Calu3 (cell line): ENCODE measurements around the gene CPNE5. TPM values are rescaled to one million over a fixed set of nuclear protein-coding genes. Genes with fewer than 3 reads are reported as not detected.

Experiments used
- BruUV-seq: library from RNA; stranded (reverse); fragments of 400-500 nt; replicated peaks from 2 replicates; lab custom pipeline; 2021; lab: Mats Ljungman, UMichigan
- CTCF ChIA-PET: fragments of 300-600 bp; sonication (Branson Sonifier 250); formaldehyde crosslinking; loops from one replicate; lab custom pipeline; 2022; ENCODE audit warnings: antibody characterized with exemption; lab: Charles Lee
- DNase-seq: peaks from one replicate; pipeline ENCODE4 v3.0.0; 2022
- H3K27ac Mint-ChIP-seq: one replicate; pipeline ENCODE4 v1.8.0; 2022; ENCODE audit warnings: mixed read lengths; ENCODE audit not compliant: unreplicated experiment
- H3K27me3 Mint-ChIP-seq: one replicate; pipeline ENCODE4 v1.8.0; 2022; ENCODE audit warnings: mixed read lengths; ENCODE audit not compliant: unreplicated experiment
- H3K36me3 Mint-ChIP-seq: one replicate; pipeline ENCODE4 v1.8.0; 2022; ENCODE audit warnings: mild to moderate bottlenecking, moderate library complexity, mixed read lengths; ENCODE audit not compliant: insufficient read depth, unreplicated experiment
- H3K4me1 Mint-ChIP-seq: one replicate; pipeline ENCODE4 v1.8.0; 2022; ENCODE audit warnings: mild to moderate bottlenecking, low read depth, mixed read lengths; ENCODE audit not compliant: unreplicated experiment
- H3K4me3 Mint-ChIP-seq: one replicate; pipeline ENCODE4 v1.8.0; 2022; ENCODE audit warnings: mild to moderate bottlenecking, low read depth, moderate library complexity, mixed read lengths; ENCODE audit not compliant: unreplicated experiment
- H3K9me3 Mint-ChIP-seq: one replicate; pipeline ENCODE4 v1.8.0; 2022; ENCODE audit warnings: low read depth, mixed read lengths; ENCODE audit not compliant: unreplicated experiment
- intact Hi-C: fragments of 100-400 bp; cut with micrococcal nuclease; formaldehyde crosslinking; loops from one replicate; pipeline ENCODE4 v1.10.0; 2022; ENCODE audit not compliant: unreplicated experiment
- total RNA-seq: library from RNA; stranded (reverse); gene quantifications from 2 replicates; pipeline ENCODE4 v1.2.3, GENCODE V29; 2022
- TF ChIP-seq, protein P1 (sequence below): fragments of 200-600 bp; IDR thresholded peaks from one replicate; pipeline ENCODE4 v1.8.0; 2022; ENCODE audit warnings: antibody characterized with exemption; ENCODE audit not compliant: unreplicated experiment

CPNE5 gene
- total RNA-seq, 1 experiment from 2014 or later: not detected

GRCh38 chr6:36697481-36697903, 141.8 kb downstream of the CPNE5 start, which contains the start of gene RAB44:
TSS of gene RAB44 (plus strand) at chr6:36697826. CDS start at chr6:36704236, 6,410 bp downstream.
- TF ChIP-seq, protein P1, sequence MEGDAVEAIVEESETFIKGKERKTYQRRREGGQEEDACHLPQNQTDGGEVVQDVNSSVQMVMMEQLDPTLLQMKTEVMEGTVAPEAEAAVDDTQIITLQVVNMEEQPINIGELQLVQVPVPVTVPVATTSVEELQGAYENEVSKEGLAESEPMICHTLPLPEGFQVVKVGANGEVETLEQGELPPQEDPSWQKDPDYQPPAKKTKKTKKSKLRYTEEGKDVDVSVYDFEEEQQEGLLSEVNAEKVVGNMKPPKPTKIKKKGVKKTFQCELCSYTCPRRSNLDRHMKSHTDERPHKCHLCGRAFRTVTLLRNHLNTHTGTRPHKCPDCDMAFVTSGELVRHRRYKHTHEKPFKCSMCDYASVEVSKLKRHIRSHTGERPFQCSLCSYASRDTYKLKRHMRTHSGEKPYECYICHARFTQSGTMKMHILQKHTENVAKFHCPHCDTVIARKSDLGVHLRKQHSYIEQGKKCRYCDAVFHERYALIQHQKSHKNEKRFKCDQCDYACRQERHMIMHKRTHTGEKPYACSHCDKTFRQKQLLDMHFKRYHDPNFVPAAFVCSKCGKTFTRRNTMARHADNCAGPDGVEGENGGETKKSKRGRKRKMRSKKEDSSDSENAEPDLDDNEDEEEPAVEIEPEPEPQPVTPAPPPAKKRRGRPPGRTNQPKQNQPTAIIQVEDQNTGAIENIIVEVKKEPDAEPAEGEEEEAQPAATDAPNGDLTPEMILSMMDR: no peak
- CTCF ChIA-PET: no interaction called here
- H3K36me3 Mint-ChIP-seq: no peaks in the 10 kb centered on the region
- H3K27me3 Mint-ChIP-seq: peaks cover 14% of the 10 kb centered on the region
- no peak for DNase-seq
- BruUV-seq: no TSS peak
- H3K4me3 Mint-ChIP-seq: no peak within 1 kb of the TSS
- no peaks in the 10 kb centered on the region for H3K9me3 Mint-ChIP-seq
- intact Hi-C loops: no loop called here
- H3K4me1 Mint-ChIP-seq: peaks cover 11% of the 10 kb centered on the region
- H3K27ac Mint-ChIP-seq: no peak within 1 kb of the TSS

DNA sequence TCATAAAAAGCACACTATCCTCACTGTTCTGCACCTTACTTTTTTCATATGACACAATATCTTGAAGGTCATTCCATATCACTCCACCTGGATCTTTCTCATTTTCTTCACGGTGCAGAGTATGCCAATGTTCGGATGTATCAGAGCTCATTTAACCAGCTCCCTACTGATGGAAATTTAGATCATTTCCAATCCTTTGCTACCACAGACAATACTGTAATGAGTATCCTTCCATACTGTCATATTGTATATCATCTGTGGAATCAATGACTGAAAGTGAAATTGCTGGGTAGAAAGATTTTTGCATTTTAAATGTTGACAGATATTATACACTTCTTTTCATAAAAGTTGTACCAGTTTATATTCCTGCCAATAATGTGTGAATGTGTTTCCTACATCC, 143.8 kb downstream of the CPNE5 start:
- intact Hi-C loops: no loop called here
- no peaks in the 10 kb centered on the region for H3K36me3 Mint-ChIP-seq
- no peak for DNase-seq
- H3K4me3 Mint-ChIP-seq: no peak overlapping the region
- no TSS peak for BruUV-seq
- CTCF ChIA-PET: no interaction called here
- H3K27ac Mint-ChIP-seq: no peak overlapping the region
- H3K4me1 Mint-ChIP-seq: no peaks in the 10 kb centered on the region
- TF ChIP-seq, protein P1: no peak
- H3K9me3 Mint-ChIP-seq: no peaks in the 10 kb centered on the region
- peaks cover 14% of the 10 kb centered on the region for H3K27me3 Mint-ChIP-seq

- H3K9me3 Mint-ChIP-seq: no peaks in the 10 kb centered on the region
- BruUV-seq: no TSS peak
- H3K4me3 Mint-ChIP-seq: no peak overlapping the region
- no peak overlapping the region for H3K27ac Mint-ChIP-seq
- no peaks in the 10 kb centered on the region for H3K36me3 Mint-ChIP-seq
- CTCF ChIA-PET: interaction anchor here (0.6 kb wide), 1 partner anchor 57 kb away, joined by 3 read pairs; no protein-coding TSS in a partner anchor
- TF ChIP-seq, protein P1: no peak
- intact Hi-C loops: no loop called here
- DNase-seq: no peak
- peaks cover 14% of the 10 kb centered on the region for H3K27me3 Mint-ChIP-seq
- H3K4me1 Mint-ChIP-seq: no peaks in the 10 kb centered on the region
Measured at GRCh38 chr6:36694616-36695015, 144.6 kb downstream of the CPNE5 start.

DNA sequence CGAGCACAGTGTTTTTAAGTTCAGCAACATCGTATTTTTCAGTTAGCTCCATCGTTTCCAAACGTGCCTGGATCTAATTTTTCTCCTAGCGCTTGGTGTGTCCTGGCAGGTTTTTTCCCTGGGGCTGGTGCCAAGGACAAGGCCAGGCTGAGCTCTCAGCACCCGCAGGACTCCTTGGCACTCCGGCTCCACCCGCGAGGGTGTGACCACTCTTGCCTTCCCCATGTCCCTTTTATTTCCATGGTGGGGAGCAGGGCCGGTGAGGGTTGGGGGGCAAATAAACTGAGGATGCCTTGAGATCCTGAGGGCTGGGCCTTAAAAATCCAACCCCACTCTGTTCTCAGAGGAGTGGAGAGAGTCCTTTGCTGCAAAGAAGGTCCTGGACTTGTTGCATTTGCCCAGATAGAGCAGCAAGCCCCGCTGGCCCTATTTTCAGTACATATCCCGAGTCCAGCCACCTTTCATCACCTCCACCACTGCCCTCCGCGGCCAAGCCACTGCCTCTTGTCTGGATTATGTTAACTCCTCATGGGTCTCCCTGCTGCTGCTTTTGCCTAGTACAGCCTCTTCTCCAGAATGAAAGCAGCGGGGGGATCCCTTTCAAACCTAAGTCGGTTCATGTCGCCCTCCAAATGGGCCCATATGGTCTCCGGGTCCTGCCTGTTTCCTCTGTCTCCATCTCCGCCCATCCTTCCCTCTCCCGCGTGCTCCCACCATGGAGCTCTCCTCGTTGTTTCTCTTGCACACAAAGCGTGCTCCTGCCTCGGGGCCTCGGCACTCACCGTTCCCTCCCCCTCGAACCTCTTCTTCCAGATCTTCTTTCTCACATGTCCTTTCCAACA, 146.2 kb downstream of the CPNE5 start:
- Mint-ChIP-seq H3K4me1 (no peaks in the 10 kb centered on the region), H3K36me3 (no peaks in the 10 kb centered on the region), H3K27me3 (peaks cover 14% of the 10 kb centered on the region), H3K4me3 (no peak overlapping the region), H3K27ac (no peak overlapping the region), H3K9me3 (no peaks in the 10 kb centered on the region)
- DNase-seq: no peak
- BruUV-seq: no TSS peak
- CTCF ChIA-PET: no interaction called here
- TF ChIP-seq, protein P1: no peak
- intact Hi-C loops: no loop called here
